NT2/D1 (cell line): ENCODE measurements around the gene ASMTL.

ENCODE experiments used
- DNase-seq: peaks from one replicate; pipeline ENCODE4 v3.0.0-alpha.2; 2011; ENCODE audit warnings: low read depth, low spot score
- H3K27me3 ChIP-seq: 2 replicates; pipeline ENCODE4 v1.6.0; 2011; ENCODE audit warnings: mild to moderate bottlenecking; ENCODE audit not compliant: insufficient read length, insufficient read depth
- H3K36me3 ChIP-seq: 2 replicates; pipeline ENCODE4 v1.6.1; 2011; ENCODE audit warnings: mild to moderate bottlenecking, low read length, mixed read lengths; ENCODE audit not compliant: insufficient read depth, insufficient read length
- H3K4me1 ChIP-seq: 2 replicates; pipeline ENCODE4 v1.5.1; 2011; ENCODE audit not compliant: insufficient read depth, insufficient read length
- H3K4me3 ChIP-seq: 2 replicates; pipeline ENCODE4 v1.5.1; 2011; ENCODE audit warnings: low read depth; ENCODE audit not compliant: insufficient read length
- H3K9ac ChIP-seq: 2 replicates; pipeline ENCODE4 v1.6.0; 2011; ENCODE audit warnings: low read depth; ENCODE audit not compliant: insufficient read length
- H3K9me3 ChIP-seq: 2 replicates; pipeline ENCODE4 v1.5.1; 2011; ENCODE audit warnings: mild to moderate bottlenecking, low read length; ENCODE audit not compliant: insufficient read depth
- SUZ12 ChIP-seq: IDR thresholded peaks from 2 replicates; pipeline ENCODE4 v1.6.1; 2011; ENCODE audit not compliant: insufficient read length, insufficient read depth; ENCODE audit errors: extremely low read depth
- YY1 ChIP-seq: IDR thresholded peaks from 2 replicates; pipeline ENCODE4 v1.6.1; 2011; ENCODE audit not compliant: insufficient read length, insufficient read depth
- ZNF274 ChIP-seq: IDR thresholded peaks from 2 replicates; pipeline ENCODE4 v1.6.1; 2011; ENCODE audit warnings: mild to moderate bottlenecking, low read depth, low read length

The ASMTL gene

GRCh38 chrX:1354036-1355019 lies 98.4 kb downstream of the ASMTL start:
- no peak for DNase-seq
- no peak for TF ChIP-seq YY1
- TF ChIP-seq ZNF274: no peak
- TF ChIP-seq SUZ12: no peak
- Histone ChIP-seq H3K27me3 (no peaks in the 10 kb centered on the region), H3K4me3 (no peak overlapping the region), H3K36me3 (peaks cover 30% of the 10 kb centered on the region), H3K9me3 (peaks cover 18% of the 10 kb centered on the region; the same call in 1 of the 2 replicates), H3K9ac (no peak overlapping the region), H3K4me1 (peaks cover 3% of the 10 kb centered on the region)
